Measurements from ENCODE around the gene IZUMO2.
A peak's percentile ranks its signal among the peaks of the same experiment; 100 is the strongest.
"Not testable (repeated sequence)": the region's sequence is repeated elsewhere in the genome, so short reads cannot be mapped to it uniquely, and the experiment has no call there.

IZUMO2 gene

GRCh38 chr19:50181121-50181520 is 18.0 kb upstream of the IZUMO2 start:
- DNase-seq, result peak; percentile 33

DNA sequence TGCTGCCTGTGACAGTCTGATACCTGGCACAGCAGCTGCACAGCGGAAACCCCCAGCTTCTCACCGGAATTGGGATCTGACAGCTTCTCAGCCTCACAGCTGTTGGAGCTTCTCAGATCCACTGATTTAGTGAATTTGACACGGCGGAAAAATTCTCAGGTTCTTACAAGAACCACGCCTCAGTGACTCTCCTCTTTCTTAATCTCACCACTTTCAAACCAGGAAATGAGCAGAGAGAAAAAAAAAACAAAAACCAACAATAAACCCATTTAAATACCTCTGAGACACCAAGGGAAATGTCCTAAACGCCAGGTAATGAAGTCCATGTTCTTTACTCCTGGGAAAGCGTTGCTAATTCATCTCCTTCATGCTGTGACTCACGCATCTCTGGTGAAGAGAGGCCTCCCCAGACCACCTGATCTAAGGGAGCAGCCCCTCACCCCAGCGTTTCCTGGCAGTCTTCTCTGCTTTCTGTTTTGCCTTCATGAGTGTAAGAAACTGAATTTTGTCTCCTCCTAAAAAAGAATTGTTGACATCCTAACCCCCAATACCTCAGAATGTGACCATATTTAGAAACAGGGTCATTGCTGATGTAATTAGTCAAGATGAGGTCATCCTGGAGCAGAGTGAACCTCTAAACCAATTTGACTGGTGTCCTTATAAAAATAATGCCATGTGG is 15.9 kb upstream of the IZUMO2 start:
- DNase-seq, result peak; percentile 44

DNA sequence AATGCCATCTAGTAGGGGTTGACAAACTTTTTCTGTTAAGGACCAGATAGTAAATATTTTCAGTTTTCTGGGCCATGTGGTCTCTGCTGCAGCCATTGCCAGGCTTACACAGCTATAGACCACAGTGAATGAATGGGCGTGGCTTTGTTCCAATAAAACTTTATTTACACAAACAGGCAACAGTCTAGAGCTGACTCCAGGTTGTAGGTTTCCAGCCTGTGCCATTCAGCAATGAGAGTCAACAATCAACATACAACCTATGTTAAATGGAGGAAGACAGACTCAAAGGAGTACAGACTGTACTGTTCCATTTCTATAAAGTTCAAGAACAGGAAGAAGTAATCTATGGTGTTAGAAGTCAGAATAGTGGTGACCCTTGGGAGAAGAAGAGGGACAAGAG is 15.2 kb upstream of the IZUMO2 start:
- DNase-seq, result no peak

- no peak for DNase-seq
Observed at GRCh38 chr19:50176775-50177174, 13.7 kb upstream of the IZUMO2 start.

GRCh38 chr19:50175924-50176323 is 12.8 kb upstream of the IZUMO2 start:
- DNase-seq, result no peak

- no peak for DNase-seq
Observed at GRCh38 chr19:50174100-50174793, 11.2 kb upstream of the IZUMO2 start.

DNA sequence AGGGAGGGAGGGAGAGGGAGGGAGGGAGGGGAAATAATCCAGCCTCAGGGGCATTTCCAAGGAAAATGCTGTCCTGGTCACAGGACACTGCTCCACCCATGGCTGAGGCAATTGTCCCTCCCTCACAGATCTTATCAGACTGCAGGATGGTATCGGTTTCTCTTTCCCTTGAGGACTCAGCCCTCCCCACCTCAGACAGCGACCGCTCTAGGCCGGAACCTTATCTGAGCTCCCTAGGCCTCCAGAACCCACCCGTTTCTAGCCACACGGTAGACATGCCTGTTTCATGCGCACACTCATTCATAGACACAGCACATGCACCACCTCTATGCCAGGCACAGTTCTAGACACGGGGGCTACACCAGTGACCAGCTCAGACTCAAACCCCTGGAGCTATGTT is 10.0 kb upstream of the IZUMO2 start:
- no peak for DNase-seq

DNA sequence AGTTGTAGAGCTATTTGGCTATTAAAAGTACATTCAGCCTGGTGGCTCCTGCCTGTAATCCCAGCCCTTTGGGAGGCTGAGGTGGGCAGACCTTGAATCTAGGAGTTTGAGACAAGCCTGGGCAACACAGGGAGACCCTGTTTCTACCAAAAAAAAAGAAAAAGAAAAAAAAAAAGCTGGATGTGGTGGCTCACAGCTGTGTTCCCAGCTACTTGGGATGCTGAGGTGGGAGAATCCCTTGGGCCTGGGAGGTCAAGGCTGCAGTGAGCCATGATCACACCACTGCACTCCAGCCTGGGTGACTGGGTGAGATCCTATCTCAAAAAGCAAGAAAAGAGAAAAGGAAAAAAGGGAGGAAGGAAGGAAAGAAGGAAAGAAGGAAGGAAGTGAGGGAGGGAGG is 9.6 kb upstream of the IZUMO2 start:
- no peak for DNase-seq

GRCh38 chr19:50171752-50172151 is 8.7 kb upstream of the IZUMO2 start:
- no peak for DNase-seq

- DNase-seq, result no peak
Observed at GRCh38 chr19:50167314-50167721, 4.2 kb upstream of the IZUMO2 start.

DNA sequence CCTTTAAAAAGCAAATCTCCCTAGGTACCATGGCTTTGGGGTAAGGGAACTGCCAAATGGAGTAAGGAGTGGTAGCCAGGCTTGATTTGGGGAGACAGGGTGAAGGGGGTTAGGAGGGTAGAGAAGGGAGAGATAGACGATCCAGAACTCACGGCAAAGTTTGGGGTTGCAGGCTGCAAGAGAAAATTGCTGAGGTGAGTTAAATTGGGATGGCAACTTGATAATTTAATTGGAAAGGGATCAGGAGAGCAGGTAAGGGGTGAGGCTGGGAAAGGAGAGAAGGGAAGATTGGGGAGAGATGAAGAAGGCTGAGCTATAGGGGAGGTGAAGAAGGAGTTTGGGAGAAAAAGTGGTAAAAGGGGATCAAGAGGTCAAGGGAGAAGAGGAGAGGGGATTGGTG is 4.0 kb downstream of the IZUMO2 start:
- DNase-seq, result no peak

GRCh38 chr19:50158577-50158976 is 4.5 kb downstream of the IZUMO2 start:
- DNase-seq, result no peak

DNA sequence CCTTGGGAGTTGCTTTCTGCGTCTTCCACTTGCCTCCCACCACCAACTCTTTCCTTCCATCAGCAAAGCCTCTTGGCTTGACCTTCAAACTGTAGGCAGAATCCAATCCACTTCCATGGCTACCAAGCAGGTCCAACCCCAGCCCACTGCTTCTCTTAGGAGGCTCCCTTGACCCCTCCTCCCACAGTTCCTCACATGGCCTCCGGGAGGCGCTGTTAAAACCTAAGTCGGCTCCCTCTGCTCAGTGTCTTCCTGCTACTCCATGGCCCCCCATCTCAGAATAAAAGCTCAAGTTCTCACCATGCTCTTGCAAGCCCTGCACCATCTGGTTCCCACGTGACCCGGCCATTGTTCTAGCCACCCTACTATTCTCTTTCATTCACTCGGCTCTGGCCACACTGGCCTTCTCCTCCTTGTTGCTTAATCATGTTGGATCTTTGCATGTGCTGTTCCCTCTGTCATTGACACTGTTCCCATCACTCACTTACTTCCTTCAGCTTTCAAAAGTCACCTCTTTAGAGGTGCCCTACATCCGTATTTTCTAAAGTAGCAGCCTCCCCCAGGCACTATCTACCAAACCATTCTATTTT is 7.5 kb downstream of the IZUMO2 start:
- DNase-seq, result no peak

GRCh38 chr19:50154529-50154928 is 8.6 kb downstream of the IZUMO2 start:
- DNase-seq, result no peak

DNA sequence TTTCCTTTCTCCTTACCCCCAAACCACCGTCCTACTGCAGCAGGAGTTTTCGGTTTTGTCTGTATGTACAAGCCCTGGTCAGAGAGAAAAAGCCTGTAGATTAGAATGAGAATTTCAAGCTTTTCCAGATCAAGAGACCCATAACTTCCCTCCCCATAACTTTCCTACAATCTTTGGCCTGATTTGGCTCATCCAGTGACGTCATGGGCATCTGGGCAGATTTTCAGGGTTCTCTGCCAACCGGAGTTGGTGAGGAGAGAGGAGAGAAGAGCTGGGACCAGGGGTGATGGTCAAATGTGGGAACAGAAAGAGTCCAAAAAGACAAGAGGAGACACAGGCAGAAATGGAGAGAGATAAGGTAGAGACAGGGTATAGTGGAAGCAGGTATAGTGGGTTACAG is 10.5 kb downstream of the IZUMO2 start:
- DNase-seq, result no peak

GRCh38 chr19:50148528-50148927 is 14.6 kb downstream of the IZUMO2 start:
- no peak for DNase-seq

DNA sequence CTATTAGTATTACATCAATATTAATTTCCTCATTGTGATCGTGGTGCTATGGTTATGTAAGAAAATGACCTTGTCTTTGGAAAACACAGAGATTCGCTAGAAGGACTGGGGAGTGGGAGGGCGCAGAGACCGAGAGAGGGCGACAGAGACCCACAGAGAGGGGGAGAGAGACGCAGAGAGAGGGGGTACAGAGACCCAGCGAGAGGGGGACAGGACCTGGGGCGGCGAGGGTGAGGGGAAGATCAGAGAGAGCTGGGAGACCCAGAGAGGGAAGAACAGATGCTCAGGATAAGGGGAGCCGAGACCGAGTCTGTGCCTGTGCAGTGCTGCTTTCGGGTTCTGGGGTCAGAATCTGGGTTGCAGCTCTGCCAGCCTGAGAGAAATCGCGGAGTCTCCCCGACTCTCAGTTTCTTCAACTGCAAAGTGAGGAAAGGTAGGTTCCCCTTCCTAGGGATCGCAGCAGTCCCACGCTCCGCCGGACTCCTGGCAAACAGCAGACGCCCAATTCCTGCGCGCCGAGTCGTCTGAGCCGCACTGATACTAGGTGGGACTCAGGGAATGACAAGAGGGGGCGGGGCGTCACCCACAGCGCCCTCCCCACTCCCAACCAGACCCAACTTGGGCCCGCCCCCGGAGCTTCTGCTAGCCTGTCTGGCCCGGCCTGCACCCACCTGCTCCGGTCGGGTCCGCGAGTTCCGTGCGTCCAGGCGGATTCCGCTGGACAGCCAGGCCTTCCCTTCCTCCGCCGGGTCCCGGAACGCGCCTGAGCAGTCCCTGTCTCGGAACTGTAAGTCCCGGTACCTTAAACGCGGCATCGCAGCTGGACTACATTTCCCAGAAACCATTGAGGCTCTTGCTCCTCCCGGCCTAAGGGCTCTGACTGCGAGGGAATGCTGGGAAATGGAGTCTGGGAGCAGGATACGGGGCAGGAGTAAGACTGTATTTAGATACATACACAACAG is 15.3 kb downstream of the IZUMO2 start:
- peak; percentile 72 for DNase-seq

GRCh38 chr19:50141921-50142320 is 21.2 kb downstream of the IZUMO2 start:
- not testable (repeated sequence) for DNase-seq

DNA sequence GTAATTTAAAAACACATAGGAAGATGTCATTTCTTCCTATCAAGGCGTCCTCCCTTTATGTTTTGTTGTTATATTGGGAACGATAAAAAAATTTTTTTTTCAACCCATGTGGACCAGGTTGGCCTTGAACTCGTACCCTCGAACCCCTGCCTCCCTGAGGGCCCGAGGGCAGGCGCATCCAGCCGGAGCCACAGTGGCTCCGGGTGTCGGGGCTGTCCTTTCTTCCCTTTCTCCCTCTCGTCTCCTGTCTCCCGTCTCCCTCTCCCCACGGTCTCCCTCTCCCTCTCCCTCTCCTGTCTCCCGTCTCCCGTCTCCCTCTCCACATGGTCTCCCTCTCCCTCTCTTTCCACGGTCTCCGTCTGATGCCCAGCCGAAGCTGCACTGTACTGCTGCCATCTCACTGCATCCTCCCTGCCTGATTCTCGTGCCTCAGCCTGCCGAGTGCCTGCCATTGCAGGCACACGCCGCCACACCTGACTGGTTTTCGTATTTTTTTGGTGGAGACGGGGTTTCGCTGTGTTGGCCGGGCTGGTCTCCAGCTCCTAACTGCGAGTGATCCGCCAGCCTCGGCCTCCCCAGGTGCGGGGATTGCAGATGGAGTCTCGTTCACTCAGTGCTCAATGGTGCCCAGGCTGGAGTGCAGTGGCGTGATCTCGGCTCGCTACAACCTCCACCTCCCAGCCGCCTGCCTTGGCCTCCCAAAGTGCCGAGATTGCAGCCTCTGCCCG is 22.8 kb downstream of the IZUMO2 start:
- not testable (repeated sequence) for DNase-seq

GRCh38 chr19:50136603-50137365 is 26.3 kb downstream of the IZUMO2 start:
- DNase-seq, result not testable (repeated sequence)

DNA sequence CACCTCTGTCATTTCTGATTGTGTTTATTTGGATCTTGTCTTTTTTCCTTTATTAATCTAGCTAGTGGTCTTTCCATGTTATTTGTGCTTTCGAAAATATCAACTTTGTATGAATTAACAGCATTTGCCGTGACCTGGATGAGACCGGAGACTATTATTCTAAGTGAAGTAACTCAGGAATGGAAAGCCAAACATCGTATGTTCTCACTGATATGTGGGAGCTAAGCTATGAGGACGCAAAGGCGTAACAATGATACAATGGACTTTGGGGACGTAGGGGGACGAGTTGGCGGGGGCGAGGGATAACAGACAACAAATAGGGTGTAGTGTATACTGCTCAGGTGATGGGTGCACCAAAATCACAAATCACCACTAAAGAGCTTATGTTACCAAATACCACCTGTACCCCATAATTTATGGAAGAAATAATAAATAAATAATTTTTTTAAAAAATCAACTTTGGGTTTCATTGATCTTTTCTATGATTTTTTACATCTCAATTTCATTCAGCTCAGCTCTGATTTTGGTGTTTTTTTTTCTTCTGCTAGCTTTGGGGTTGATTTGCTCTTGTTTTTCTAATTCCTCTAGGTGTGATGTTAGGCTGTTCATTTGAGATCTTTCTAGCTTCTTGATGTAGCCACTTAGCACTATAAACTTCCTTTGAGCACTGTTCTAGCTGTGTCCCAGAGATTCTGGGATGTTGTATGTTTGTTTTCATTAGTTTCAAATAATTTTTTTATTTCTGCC is 27.1 kb downstream of the IZUMO2 start:
- not testable (repeated sequence) for DNase-seq

All from kidney glomerular epithelial cell (primary cell).